ENCODE data around the gene DNAJC11. TPM values are rescaled to one million over a fixed set of nuclear protein-coding genes. Genes with fewer than 3 reads are reported as not detected.
A peak's percentile ranks its signal among the peaks of the same experiment; 100 is the strongest.
"Not testable (repeated sequence)": the region's sequence is repeated elsewhere in the genome, so short reads cannot be mapped to it uniquely, and the experiment has no call there.

Gene DNAJC11
- polyA plus RNA-seq, 4 donors = 37.8 to 52.6 (median 40.3) TPM

DNA sequence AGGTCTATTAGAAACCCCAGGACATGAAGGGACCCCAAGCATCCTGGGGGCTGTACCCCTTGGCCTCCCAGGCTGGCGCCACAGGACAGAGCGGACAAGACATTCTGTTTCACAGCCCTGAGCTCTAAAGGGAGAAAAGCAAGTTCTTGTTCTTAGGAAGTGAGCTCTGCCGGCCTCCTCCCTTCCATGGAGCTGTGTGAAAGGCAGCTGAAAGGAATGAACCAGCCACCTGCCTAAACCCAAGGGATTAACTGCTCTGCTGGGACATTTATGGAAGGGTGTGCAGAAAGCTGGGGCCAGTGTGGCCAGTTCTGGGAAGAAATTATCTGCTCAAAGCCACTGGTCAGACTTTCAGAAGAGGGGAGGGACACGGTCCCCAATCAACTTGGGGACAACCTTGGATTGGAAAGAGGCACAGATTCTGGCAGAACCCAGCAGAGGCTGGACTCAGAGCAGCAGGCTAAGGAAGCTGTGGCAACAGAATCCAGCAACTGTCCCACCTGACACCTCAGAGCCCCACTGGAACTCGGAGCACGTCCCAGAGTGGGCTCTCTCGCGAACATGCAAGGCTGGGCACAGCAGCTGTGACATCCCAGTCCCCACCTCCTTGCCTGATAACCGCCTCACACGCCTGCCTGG, 101.1 kb downstream of the DNAJC11 start:
- no peaks in the 10 kb centered on the region for H3K9me3 ChIP-seq (ENCODE audit: control insufficient read depth in 2 of 2, insufficient read depth in 1 of 2, low read depth in 1 of 2, low read length in 1 of 2)
- WGBS, 3 donors = 12 to 18% (median 16%) methylated on average over 10 of the region's 10 CpGs
- H3K27me3 ChIP-seq (ENCODE audit: control insufficient read depth in 3 of 3, insufficient read depth in 3 of 3, low read length in 3 of 3) = no peaks in the 10 kb centered on the region
- peak in 1 of 2 donors; percentile 16 for DNase-seq
- H3K36me3 ChIP-seq (ENCODE audit: control insufficient read depth in 3 of 3, insufficient read depth in 2 of 3, low read depth in 1 of 3, low read length in 3 of 3) = peaks cover 4 to 42% (median 5%) of the 10 kb centered on the region in 3 donors
- H3K4me1 ChIP-seq (ENCODE audit: control insufficient read depth in 3 of 3, insufficient read depth in 2 of 3, low read depth in 1 of 3, low read length in 2 of 3) = peaks cover 0 to 22% (median 3%) of the 10 kb centered on the region in 3 donors
- peak overlapping the region; percentile 33 to 89 (median 72) for H3K4me3 ChIP-seq (ENCODE audit: low read depth in 1 of 3, low read length in 3 of 3)
- no peak for FAIRE-seq
- peak overlapping the region in 2 of 3 donors; percentile 71 to 95 for H3K27ac ChIP-seq (ENCODE audit: low read depth in 1 of 3, low read length in 2 of 3)

DNA sequence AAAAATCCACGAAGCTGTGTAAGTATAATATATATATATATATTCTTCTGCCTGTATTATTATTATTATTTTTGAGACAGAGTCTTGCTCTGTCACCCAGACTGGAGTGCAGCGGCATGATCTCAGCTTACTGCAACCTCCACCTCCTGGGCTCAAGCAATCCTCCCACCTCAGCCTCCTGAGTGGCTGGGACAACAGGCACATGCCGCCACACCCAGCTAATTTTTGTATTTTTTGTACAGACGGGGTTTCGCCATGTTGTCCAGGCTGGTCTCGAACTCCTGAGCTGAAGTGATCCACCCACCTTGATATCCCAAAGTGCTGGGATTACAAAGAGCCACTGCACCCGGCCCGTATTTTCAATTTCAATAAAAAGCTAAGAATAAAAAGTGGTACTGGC, 101.6 kb downstream of the DNAJC11 start:
- H3K27me3 ChIP-seq (ENCODE audit: control insufficient read depth in 3 of 3, insufficient read depth in 3 of 3, low read length in 3 of 3); H3K9me3 ChIP-seq (ENCODE audit: control insufficient read depth in 2 of 2, insufficient read depth in 1 of 2, low read depth in 1 of 2, low read length in 1 of 2); DNase-seq; FAIRE-seq: not testable (repeated sequence)
- peak overlapping the region in 2 of 3 donors; percentile 72 to 89 for H3K4me3 ChIP-seq (ENCODE audit: low read depth in 1 of 3, low read length in 3 of 3)
- peak overlapping the region in 1 of 3 donors; percentile 95 for H3K27ac ChIP-seq (ENCODE audit: low read depth in 1 of 3, low read length in 2 of 3)
- H3K4me1 ChIP-seq (ENCODE audit: control insufficient read depth in 3 of 3, insufficient read depth in 2 of 3, low read depth in 1 of 3, low read length in 2 of 3) = peaks cover 0 to 22% (median 3%) of the 10 kb centered on the region in 3 donors
- peaks cover 4 to 47% (median 5%) of the 10 kb centered on the region in 3 donors for H3K36me3 ChIP-seq (ENCODE audit: control insufficient read depth in 3 of 3, insufficient read depth in 2 of 3, low read depth in 1 of 3, low read length in 3 of 3)
- WGBS, 3 donors = 45 to 61% (median 60%) methylated on average over 8 of the region's 8 CpGs

DNA sequence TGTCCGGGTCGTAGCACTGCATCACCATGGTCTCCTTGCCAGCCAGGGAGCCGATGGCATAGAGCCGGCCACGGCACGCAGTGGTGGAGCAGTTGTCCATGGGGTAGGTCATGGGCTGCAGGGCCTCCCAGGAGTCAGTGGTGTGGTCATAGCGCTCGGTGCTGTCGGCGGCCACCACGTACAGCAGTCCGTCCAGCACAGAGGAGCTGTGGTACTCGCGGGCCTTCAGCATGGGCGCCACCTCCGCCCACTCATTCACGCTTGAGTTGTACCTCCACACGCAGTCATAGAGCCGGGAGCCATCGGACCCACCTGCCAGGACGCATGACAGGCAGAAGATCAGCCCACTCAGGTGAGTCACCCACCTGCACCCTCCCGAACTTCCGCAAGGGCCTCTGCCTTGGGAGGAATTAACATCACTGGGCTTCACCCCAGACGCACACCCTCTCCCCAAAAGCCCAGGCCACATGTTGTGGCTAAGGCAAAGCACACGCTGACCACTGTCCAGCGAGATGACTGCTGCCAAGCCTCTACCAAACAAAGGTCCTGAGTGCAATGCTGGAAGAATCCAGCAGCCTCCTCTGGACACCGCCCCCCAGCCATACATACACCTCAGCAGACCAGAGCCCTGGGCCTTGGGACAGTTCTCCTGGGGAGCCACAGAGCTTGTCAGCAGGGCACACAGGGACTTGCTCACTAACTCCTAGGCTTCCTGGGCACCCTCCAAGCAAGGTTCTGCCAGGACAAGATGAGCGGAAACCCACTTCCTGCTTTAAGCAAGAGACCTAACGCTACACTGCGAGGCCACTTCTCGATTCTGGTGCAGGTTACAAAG, 102.3 kb downstream of the DNAJC11 start:
- peak overlapping the region in 1 of 3 donors; percentile 45 for H3K27ac ChIP-seq (ENCODE audit: low read depth in 1 of 3, low read length in 2 of 3)
- H3K27me3 ChIP-seq (ENCODE audit: control insufficient read depth in 3 of 3, insufficient read depth in 3 of 3, low read length in 3 of 3) = no peaks in the 10 kb centered on the region
- H3K36me3 ChIP-seq (ENCODE audit: control insufficient read depth in 3 of 3, insufficient read depth in 2 of 3, low read depth in 1 of 3, low read length in 3 of 3) = peaks cover 4 to 52% (median 5%) of the 10 kb centered on the region in 3 donors
- H3K4me3 ChIP-seq (ENCODE audit: low read depth in 1 of 3, low read length in 3 of 3) = peak overlapping the region in 1 of 3 donors; percentile 24
- H3K9me3 ChIP-seq (ENCODE audit: control insufficient read depth in 2 of 2, insufficient read depth in 1 of 2, low read depth in 1 of 2, low read length in 1 of 2) = no peaks in the 10 kb centered on the region
- FAIRE-seq = no peak
- DNase-seq = peak in 1 of 2 donors; percentile 39
- peaks cover 0 to 20% (median 3%) of the 10 kb centered on the region in 3 donors for H3K4me1 ChIP-seq (ENCODE audit: control insufficient read depth in 3 of 3, insufficient read depth in 2 of 3, low read depth in 1 of 3, low read length in 2 of 3)
- WGBS, 3 donors = 70 to 81% (median 80%) methylated on average over 31 of the region's 31 CpGs

DNA sequence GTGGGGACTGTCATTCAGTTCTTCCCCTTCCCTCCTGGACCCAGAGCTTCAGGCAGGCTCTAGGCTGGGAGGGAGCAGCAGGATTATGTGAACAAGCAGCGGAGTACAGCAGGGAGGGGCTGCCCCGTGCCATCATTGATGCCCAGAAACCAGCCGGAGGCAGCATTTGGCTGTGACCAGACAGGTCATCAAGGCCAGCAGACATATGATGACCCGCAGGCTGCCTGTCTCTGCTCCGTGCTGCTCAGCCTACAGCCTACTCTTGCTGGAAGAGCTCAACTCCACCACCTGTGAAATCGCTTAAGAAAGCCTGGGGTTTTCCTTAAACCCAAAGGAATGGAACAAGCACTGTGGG, 103.9 kb downstream of the DNAJC11 start:
- no peak for DNase-seq
- Histone ChIP-seq H3K27ac (ENCODE audit: low read depth in 1 of 3, low read length in 2 of 3) (no peak overlapping the region), H3K27me3 (ENCODE audit: control insufficient read depth in 3 of 3, insufficient read depth in 3 of 3, low read length in 3 of 3) (no peaks in the 10 kb centered on the region), H3K4me3 (ENCODE audit: low read depth in 1 of 3, low read length in 3 of 3) (no peak overlapping the region), H3K4me1 (ENCODE audit: control insufficient read depth in 3 of 3, insufficient read depth in 2 of 3, low read depth in 1 of 3, low read length in 2 of 3) (peaks cover 0 to 10% (median 2%) of the 10 kb centered on the region in 3 donors), H3K36me3 (ENCODE audit: control insufficient read depth in 3 of 3, insufficient read depth in 2 of 3, low read depth in 1 of 3, low read length in 3 of 3) (peaks cover 4 to 68% (median 8%) of the 10 kb centered on the region in 3 donors), H3K9me3 (ENCODE audit: control insufficient read depth in 2 of 2, insufficient read depth in 1 of 2, low read depth in 1 of 2, low read length in 1 of 2) (no peaks in the 10 kb centered on the region)
- no peak for FAIRE-seq
- WGBS, 3 donors = 89 to 93% (median 93%) methylated on average over 6 of the region's 6 CpGs

DNA sequence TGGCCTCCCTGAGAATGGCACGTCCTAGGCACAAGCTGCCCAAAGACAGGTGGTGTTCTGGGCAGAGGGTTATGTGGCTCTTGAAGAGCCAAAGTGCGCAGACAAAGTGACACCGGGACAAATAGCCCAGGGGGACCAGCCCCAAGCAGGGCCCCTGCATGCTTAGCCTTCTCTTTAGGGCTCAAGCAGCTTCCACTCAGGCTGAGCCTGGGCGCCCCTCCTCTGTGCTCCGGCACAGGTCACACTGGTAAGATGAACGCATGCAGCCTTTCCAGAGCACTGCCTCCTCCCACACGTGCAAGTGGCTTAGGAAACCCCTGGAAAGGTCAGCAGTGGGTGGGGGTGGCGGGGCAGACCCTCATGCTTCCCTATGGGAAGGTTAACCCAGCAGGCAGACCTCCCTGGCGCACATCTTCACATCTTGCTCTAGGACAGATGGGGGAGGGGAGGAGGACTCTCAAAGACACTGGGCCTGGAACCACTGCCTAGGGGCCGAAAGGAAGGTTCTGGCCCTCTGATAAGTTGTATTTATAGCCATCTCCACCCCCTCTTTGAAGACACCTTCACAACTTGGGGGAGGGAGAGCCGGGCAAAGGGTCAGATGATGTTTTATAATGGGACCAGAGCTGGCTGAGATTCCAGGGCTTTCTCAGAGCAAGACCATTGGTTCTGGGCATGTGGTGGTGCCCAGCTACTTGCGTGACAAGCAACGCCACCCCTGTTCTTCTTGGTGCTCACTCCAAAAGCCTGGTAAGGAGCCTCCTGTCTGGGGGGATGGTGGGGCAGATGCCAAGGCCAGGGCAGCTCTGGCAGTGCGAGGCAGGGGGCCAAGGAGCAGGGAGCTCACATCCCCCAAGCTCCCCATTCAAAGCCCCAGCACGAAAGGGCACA, 104.5 kb downstream of the DNAJC11 start:
- no peak for FAIRE-seq
- 80 to 84% (median 80%) methylated on average over 15 of the region's 15 CpGs for WGBS, 3 donors
- no peak overlapping the region for H3K27ac ChIP-seq (ENCODE audit: low read depth in 1 of 3, low read length in 2 of 3)

DNA sequence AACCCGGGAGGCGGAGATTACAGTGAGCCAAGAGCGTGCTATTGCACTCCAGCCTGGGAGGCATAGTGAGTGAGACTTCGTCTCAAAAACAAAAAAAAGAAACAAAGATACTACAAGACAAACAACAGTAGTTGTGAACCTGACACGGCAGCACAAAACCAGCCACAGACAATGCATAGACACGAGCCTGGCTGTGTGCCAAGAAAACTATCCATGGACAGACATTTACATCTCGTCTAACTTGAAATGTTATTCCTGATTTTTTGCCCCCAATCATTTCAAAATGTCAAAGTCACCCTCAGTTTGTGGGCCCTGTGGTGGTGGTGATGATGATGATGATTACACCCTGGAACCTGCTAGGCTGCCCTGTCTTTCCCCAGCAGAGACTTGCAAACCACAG, 105.3 kb downstream of the DNAJC11 start:
- H3K36me3 ChIP-seq (ENCODE audit: control insufficient read depth in 3 of 3, insufficient read depth in 2 of 3, low read depth in 1 of 3, low read length in 3 of 3) = peaks cover 4 to 81% (median 8%) of the 10 kb centered on the region in 3 donors
- no peak for FAIRE-seq
- H3K4me1 ChIP-seq (ENCODE audit: control insufficient read depth in 3 of 3, insufficient read depth in 2 of 3, low read depth in 1 of 3, low read length in 2 of 3) = peaks cover 0 to 10% (median 2%) of the 10 kb centered on the region in 3 donors
- no peaks in the 10 kb centered on the region for H3K9me3 ChIP-seq (ENCODE audit: control insufficient read depth in 2 of 2, insufficient read depth in 1 of 2, low read depth in 1 of 2, low read length in 1 of 2)
- no peak overlapping the region for H3K27ac ChIP-seq (ENCODE audit: low read depth in 1 of 3, low read length in 2 of 3)
- 67 to 72% (median 70%) methylated on average over 7 of the region's 7 CpGs for WGBS, 3 donors
- DNase-seq = no peak
- H3K4me3 ChIP-seq (ENCODE audit: low read depth in 1 of 3, low read length in 3 of 3) = no peak overlapping the region
- no peaks in the 10 kb centered on the region for H3K27me3 ChIP-seq (ENCODE audit: control insufficient read depth in 3 of 3, insufficient read depth in 3 of 3, low read length in 3 of 3)

More for the DNA sequence above, 104.5 kb downstream of the DNAJC11 start:
- peaks cover 0 to 10% (median 2%) of the 10 kb centered on the region in 3 donors for H3K4me1 ChIP-seq (ENCODE audit: control insufficient read depth in 3 of 3, insufficient read depth in 2 of 3, low read depth in 1 of 3, low read length in 2 of 3)
- H3K36me3 ChIP-seq (ENCODE audit: control insufficient read depth in 3 of 3, insufficient read depth in 2 of 3, low read depth in 1 of 3, low read length in 3 of 3) = peaks cover 4 to 74% (median 8%) of the 10 kb centered on the region in 3 donors
- no peaks in the 10 kb centered on the region for H3K27me3 ChIP-seq (ENCODE audit: control insufficient read depth in 3 of 3, insufficient read depth in 3 of 3, low read length in 3 of 3)
- no peaks in the 10 kb centered on the region for H3K9me3 ChIP-seq (ENCODE audit: control insufficient read depth in 2 of 2, insufficient read depth in 1 of 2, low read depth in 1 of 2, low read length in 1 of 2)
- no peak overlapping the region for H3K4me3 ChIP-seq (ENCODE audit: low read depth in 1 of 3, low read length in 3 of 3)
- DNase-seq = no peak

DNA sequence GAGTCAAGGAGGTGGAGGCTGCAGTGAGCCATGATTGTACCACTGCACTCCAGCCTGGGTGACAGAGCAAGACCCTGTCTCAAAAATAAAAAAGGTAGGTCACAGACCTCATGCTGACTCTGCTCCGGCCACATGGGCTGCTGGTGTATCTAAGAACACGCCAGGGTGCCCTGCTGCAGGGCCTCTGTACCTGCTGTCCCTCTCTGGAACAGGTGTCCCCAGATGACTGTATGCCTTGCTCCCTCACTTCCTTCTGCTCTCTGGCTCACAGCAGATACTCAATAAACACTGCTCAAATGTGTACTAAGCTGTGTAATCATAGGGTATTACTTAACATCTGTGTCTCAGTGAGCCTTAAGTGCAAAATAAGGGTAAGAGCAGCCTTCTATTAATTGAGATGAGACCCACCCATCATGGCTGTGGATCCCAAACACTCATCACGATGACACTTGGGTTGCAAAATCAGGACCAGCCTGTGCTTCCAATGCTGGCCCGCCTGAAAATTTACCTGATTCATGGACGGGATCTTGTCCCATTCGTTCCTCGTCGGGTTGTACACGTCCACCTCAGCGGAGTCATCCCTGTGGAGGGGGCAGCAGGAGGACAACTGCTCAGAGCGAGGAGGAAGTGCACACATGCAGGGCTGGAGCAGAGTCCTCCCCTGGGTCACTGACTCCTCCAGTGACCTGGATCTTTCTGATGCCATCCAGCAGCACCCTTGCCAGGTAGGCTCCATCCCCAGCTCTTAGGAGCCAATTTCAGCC, 106.5 kb downstream of the DNAJC11 start:
- Histone ChIP-seq H3K9me3 (ENCODE audit: control insufficient read depth in 2 of 2, insufficient read depth in 1 of 2, low read depth in 1 of 2, low read length in 1 of 2) (no peaks in the 10 kb centered on the region), H3K4me3 (ENCODE audit: low read depth in 1 of 3, low read length in 3 of 3) (no peak overlapping the region), H3K27me3 (ENCODE audit: control insufficient read depth in 3 of 3, insufficient read depth in 3 of 3, low read length in 3 of 3) (no peaks in the 10 kb centered on the region), H3K36me3 (ENCODE audit: control insufficient read depth in 3 of 3, insufficient read depth in 2 of 3, low read depth in 1 of 3, low read length in 3 of 3) (peaks cover 7 to 90% (median 8%) of the 10 kb centered on the region in 3 donors), H3K4me1 (ENCODE audit: control insufficient read depth in 3 of 3, insufficient read depth in 2 of 3, low read depth in 1 of 3, low read length in 2 of 3) (peaks cover 0 to 7% (median under 1%) of the 10 kb centered on the region in 3 donors), H3K27ac (ENCODE audit: low read depth in 1 of 3, low read length in 2 of 3) (no peak overlapping the region)
- WGBS, 3 donors = 88 to 95% (median 93%) methylated on average over 11 of the region's 11 CpGs
- DNase-seq (no peak), FAIRE-seq (no peak)

All from small intestine (tissue), 7 donors.